K562 (cell line): ENCODE data around the gene ID2. TPM values are rescaled to one million over a fixed set of nuclear protein-coding genes. Genes with fewer than 3 reads are reported as not detected.

Experiments used
- MGA ChIP-seq: fragments of 450-650 bp; IDR thresholded peaks from 2 replicates; pipeline ENCODE4 v1.6.1; 2016; ENCODE audit warnings: mild to moderate bottlenecking, moderate library complexity
- RBBP5 ChIP-seq: fragments of 200-600 bp; sonication (generic); IDR thresholded peaks from 2 replicates; pipeline ENCODE4 v1.6.1; 2012; ENCODE audit warnings: borderline replicate concordance, mild to moderate bottlenecking, low read length, control low read depth, inconsistent platforms; ENCODE audit not compliant: insufficient read depth, poor library complexity, severe bottlenecking
- polyA plus RNA-seq, 8 experiments: library from polyadenylated mRNA; depleted of rRNA in 4 of 8; stranded (reverse) in 5 of 8; unstranded in 3 of 8; fragments of >200 nt; fragmentation: Nextera tagmentation in 2 of 8; fragmentation: Illumina TruSeq in 1 of 8; extraction: Ambion mirVana in 2 of 8; extraction: Trizol in 1 of 8; gene quantifications; 2 replicates each; pipeline versions ENCODE4 v1.2.1 to v1.2.3, GENCODE V29; 2011 to 2014; ENCODE audit warnings: inconsistent platforms in 1 of 8, missing spikeins in 1 of 8
- total RNA-seq, 7 experiments: library from RNA; depleted of rRNA in 6 of 7; stranded (reverse); fragments of >200 nt in 6 of 7; fragmentation: Illumina TruSeq in 2 of 7; extraction: Trizol in 2 of 7; gene quantifications; 2 replicates each; pipeline versions ENCODE4 v1.2.1 to v1.2.3, GENCODE V29; 2011 to 2021; ENCODE audit warnings: low replicate concordance in 1 of 7

The ID2 gene
- total and polyA plus RNA-seq, 9 of the 15 experiments (the other 6 are each of a cell fraction or from before 2014, with no cell fraction given): 8.0 to 35.7 (median 16.6) TPM

GRCh38 chr2:8682719-8683667 lies 1.1 kb downstream of the ID2 start (continued):
- TF ChIP-seq MGA (no peak), RBBP5 (peak; percentile 29)
